ENCODE results near the gene CASP8.
"Not testable (repeated sequence)": the region's sequence is repeated elsewhere in the genome, so short reads cannot be mapped to it uniquely, and the experiment has no call there.

CASP8 gene

GRCh38 chr2:201270293-201271001, 10.1 kb downstream of the CASP8 start:
- no peak for DNase-seq

- DNase-seq = no peak
These were observed 11.6 kb downstream of the CASP8 start for GRCh38 chr2:201271917-201272316.

- DNase-seq = no peak
These were observed 13.1 kb downstream of the CASP8 start for GRCh38 chr2:201273330-201273983.

GRCh38 chr2:201275069-201275468, 14.7 kb downstream of the CASP8 start:
- no peak for DNase-seq

GRCh38 chr2:201275990-201276389, 15.7 kb downstream of the CASP8 start:
- no peak for DNase-seq

- DNase-seq = no peak
These were observed 16.2 kb downstream of the CASP8 start for GRCh38 chr2:201276511-201276910.

GRCh38 chr2:201279079-201279478, 18.7 kb downstream of the CASP8 start:
- DNase-seq = no peak

GRCh38 chr2:201280191-201281040, 20.1 kb downstream of the CASP8 start:
- no peak for DNase-seq

- DNase-seq = no peak
These were observed 25.2 kb downstream of the CASP8 start for GRCh38 chr2:201285499-201285898.

GRCh38 chr2:201290457-201291148, 30.3 kb downstream of the CASP8 start:
- DNase-seq = not testable (repeated sequence)

GRCh38 chr2:201298462-201299052, 38.2 kb downstream of the CASP8 start:
- DNase-seq = no peak

GRCh38 chr2:201299929-201300328, 39.6 kb downstream of the CASP8 start:
- DNase-seq = not testable (repeated sequence)

- no peak for DNase-seq
These were observed 47.5 kb downstream of the CASP8 start for GRCh38 chr2:201307876-201308275.

GRCh38 chr2:201308914-201309313, 48.6 kb downstream of the CASP8 start:
- no peak for DNase-seq

GRCh38 chr2:201313362-201313761, 53.0 kb downstream of the CASP8 start:
- no peak for DNase-seq

GRCh38 chr2:201319511-201319910, 59.2 kb downstream of the CASP8 start:
- no peak for DNase-seq

- DNase-seq = no peak
These were observed 59.9 kb downstream of the CASP8 start for GRCh38 chr2:201320257-201320656.

GRCh38 chr2:201320701-201321100, 60.4 kb downstream of the CASP8 start:
- DNase-seq = no peak

GRCh38 chr2:201322772-201323171, 62.4 kb downstream of the CASP8 start:
- DNase-seq = no peak

- DNase-seq = no peak
These were observed 67.3 kb downstream of the CASP8 start for GRCh38 chr2:201327678-201328077.

- no peak for DNase-seq
These were observed 69.1 kb downstream of the CASP8 start for GRCh38 chr2:201329409-201329808.

All from GDM1 (cell line).